Activated CD8-positive, alpha-beta memory T cell treated with anti-CD3 and anti-CD28 coated beads, Interleukin-2, amount 10 ng/mL, durations not matched to agents 7 days and 5 days (primary cell): Measurements from ENCODE around the gene FAAH2. TPM values are rescaled to one million over a fixed set of nuclear protein-coding genes. Genes with fewer than 3 reads are reported as not detected.
A peak's percentile ranks its signal among the peaks of the same experiment; 100 is the strongest.
"Not testable (repeated sequence)": the region's sequence is repeated elsewhere in the genome, so short reads cannot be mapped to it uniquely, and the experiment has no call there.

Experiments
- ATAC-seq: fragments of 150-1000 bp; cut with Tn5 transposase; one replicate; pipeline ENCODE4 v1.10.0; 2021; ENCODE audit warnings: moderate library complexity
- CTCF ChIA-PET: fragments of 350-600 bp; sonication (Branson Sonifier 250); formaldehyde crosslinking; loops from one replicate; lab custom pipeline; 2021; ENCODE audit warnings: antibody characterized with exemption; lab: Charles Lee
- DNase-seq: peaks from one replicate; pipeline ENCODE4 v3.0.0-alpha.2; 2020
- H3K27ac Mint-ChIP-seq: one replicate; pipeline ENCODE4 v1.8.0; 2021; ENCODE audit warnings: mild to moderate bottlenecking, mixed read lengths
- H3K27me3 Mint-ChIP-seq: one replicate; pipeline ENCODE4 v1.8.0; 2021; ENCODE audit warnings: mixed read lengths
- H3K36me3 Mint-ChIP-seq: one replicate; pipeline ENCODE4 v1.8.0; 2021; ENCODE audit warnings: mild to moderate bottlenecking, mixed read lengths
- H3K4me1 Mint-ChIP-seq: one replicate; pipeline ENCODE4 v1.8.0; 2021; ENCODE audit warnings: mixed read lengths
- H3K4me3 Mint-ChIP-seq: one replicate; pipeline ENCODE4 v1.8.0; 2021; ENCODE audit warnings: mild to moderate bottlenecking, moderate library complexity, mixed read lengths
- H3K9me3 Mint-ChIP-seq: one replicate; pipeline ENCODE4 v1.8.0; 2022; ENCODE audit warnings: low read depth, mixed read lengths
- total RNA-seq, 2 experiments: library from RNA; stranded (reverse); gene quantifications; one replicate each; pipeline ENCODE4 v1.2.3, GENCODE V29; 2021

The FAAH2 gene, protein sequence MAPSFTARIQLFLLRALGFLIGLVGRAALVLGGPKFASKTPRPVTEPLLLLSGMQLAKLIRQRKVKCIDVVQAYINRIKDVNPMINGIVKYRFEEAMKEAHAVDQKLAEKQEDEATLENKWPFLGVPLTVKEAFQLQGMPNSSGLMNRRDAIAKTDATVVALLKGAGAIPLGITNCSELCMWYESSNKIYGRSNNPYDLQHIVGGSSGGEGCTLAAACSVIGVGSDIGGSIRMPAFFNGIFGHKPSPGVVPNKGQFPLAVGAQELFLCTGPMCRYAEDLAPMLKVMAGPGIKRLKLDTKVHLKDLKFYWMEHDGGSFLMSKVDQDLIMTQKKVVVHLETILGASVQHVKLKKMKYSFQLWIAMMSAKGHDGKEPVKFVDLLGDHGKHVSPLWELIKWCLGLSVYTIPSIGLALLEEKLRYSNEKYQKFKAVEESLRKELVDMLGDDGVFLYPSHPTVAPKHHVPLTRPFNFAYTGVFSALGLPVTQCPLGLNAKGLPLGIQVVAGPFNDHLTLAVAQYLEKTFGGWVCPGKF
- 1 to 10 TPM; 1.1 to 2.2 TPM for total RNA-seq

- ATAC-seq = peak; percentile 85
Observed at GRCh38 chrX:57286507-57287251, at the start of gene FAAH2. Gene FAAH2 (plus strand): TSS chrX:57286706. CDS start chrX:57286826, 120 bp downstream.

DNA sequence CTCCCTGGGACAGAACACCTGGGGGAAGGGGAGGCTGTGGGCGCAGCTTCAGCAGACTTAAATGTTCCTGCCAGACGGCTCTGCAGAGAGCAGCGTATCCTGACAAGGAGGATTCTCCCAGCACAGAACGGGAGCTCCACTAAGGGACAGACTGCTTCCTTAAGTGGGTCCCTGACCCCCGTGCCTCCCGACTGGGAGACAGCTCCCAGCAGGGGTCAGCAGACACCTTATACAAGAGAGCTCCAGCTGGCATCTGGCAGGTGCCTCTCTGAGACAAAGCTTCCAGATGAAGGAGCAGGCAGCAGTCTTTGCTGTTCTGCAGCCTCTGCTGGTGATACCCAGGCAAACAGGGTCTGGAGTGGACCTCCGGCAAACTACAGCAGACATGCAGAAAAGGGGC lies 44.5 kb upstream of the FAAH2 start:
- H3K4me1 Mint-ChIP-seq = no peaks in the 10 kb centered on the region
- no peaks in the 10 kb centered on the region for H3K36me3 Mint-ChIP-seq
- CTCF ChIA-PET = no interaction called here
- DNase-seq = no peak
- H3K9me3 Mint-ChIP-seq = peaks cover 3% of the 10 kb centered on the region
- no peaks in the 10 kb centered on the region for H3K27me3 Mint-ChIP-seq
- no peak overlapping the region for H3K27ac Mint-ChIP-seq
- no peak overlapping the region for H3K4me3 Mint-ChIP-seq
- ATAC-seq = no peak

More at GRCh38 chrX:57286507-57287251, at the start of gene FAAH2:
- H3K27ac Mint-ChIP-seq = peak within 1 kb of the TSS; percentile 80
- no peaks in the 10 kb centered on the region for H3K9me3 Mint-ChIP-seq
- peaks cover 39% of the 10 kb centered on the region for H3K4me1 Mint-ChIP-seq
- peak within 1 kb of the TSS; percentile 74 for H3K4me3 Mint-ChIP-seq
- CTCF ChIA-PET = no interaction called here
- peak; percentile 60 for DNase-seq
- H3K36me3 Mint-ChIP-seq = no peaks in the 10 kb centered on the region
- H3K27me3 Mint-ChIP-seq = no peaks in the 10 kb centered on the region

- ATAC-seq = no peak
- H3K27ac Mint-ChIP-seq = no peak overlapping the region
- H3K4me3 Mint-ChIP-seq = no peak overlapping the region
- H3K9me3 Mint-ChIP-seq = peaks cover 2% of the 10 kb centered on the region
- DNase-seq = no peak
- CTCF ChIA-PET = no interaction called here
- no peaks in the 10 kb centered on the region for H3K4me1 Mint-ChIP-seq
- no peaks in the 10 kb centered on the region for H3K27me3 Mint-ChIP-seq
- H3K36me3 Mint-ChIP-seq = no peaks in the 10 kb centered on the region
Observed at GRCh38 chrX:57251965-57252364, 34.5 kb upstream of the FAAH2 start.

GRCh38 chrX:57265126-57265525 lies 21.4 kb upstream of the FAAH2 start:
- no peaks in the 10 kb centered on the region for H3K9me3 Mint-ChIP-seq
- H3K36me3 Mint-ChIP-seq = no peaks in the 10 kb centered on the region
- no peaks in the 10 kb centered on the region for H3K27me3 Mint-ChIP-seq
- no peaks in the 10 kb centered on the region for H3K4me1 Mint-ChIP-seq
- CTCF ChIA-PET = no interaction called here
- DNase-seq (no peak), ATAC-seq (no peak)
- H3K27ac Mint-ChIP-seq = no peak overlapping the region
- no peak overlapping the region for H3K4me3 Mint-ChIP-seq

- Mint-ChIP-seq H3K27ac (no peak overlapping the region), H3K9me3 (no peaks in the 10 kb centered on the region), H3K4me3 (no peak overlapping the region), H3K27me3 (no peaks in the 10 kb centered on the region), H3K36me3 (no peaks in the 10 kb centered on the region), H3K4me1 (no peaks in the 10 kb centered on the region)
- CTCF ChIA-PET = no interaction called here
- ATAC-seq (no peak), DNase-seq (no peak)
Observed at GRCh38 chrX:57266275-57266674, 20.2 kb upstream of the FAAH2 start.

- CTCF ChIA-PET = no interaction called here
- Mint-ChIP-seq H3K4me3 (no peak overlapping the region), H3K27ac (no peak overlapping the region), H3K4me1 (no peaks in the 10 kb centered on the region), H3K36me3 (no peaks in the 10 kb centered on the region), H3K27me3 (no peaks in the 10 kb centered on the region), H3K9me3 (no peaks in the 10 kb centered on the region)
- no peak for ATAC-seq
- no peak for DNase-seq
Observed at GRCh38 chrX:57266871-57267270, 19.6 kb upstream of the FAAH2 start.

GRCh38 chrX:57267308-57267707 lies 19.2 kb upstream of the FAAH2 start:
- Mint-ChIP-seq H3K36me3 (no peaks in the 10 kb centered on the region), H3K9me3 (no peaks in the 10 kb centered on the region), H3K4me3 (no peak overlapping the region), H3K27ac (no peak overlapping the region), H3K4me1 (no peaks in the 10 kb centered on the region), H3K27me3 (no peaks in the 10 kb centered on the region)
- CTCF ChIA-PET = no interaction called here
- no peak for ATAC-seq
- DNase-seq = no peak

DNA sequence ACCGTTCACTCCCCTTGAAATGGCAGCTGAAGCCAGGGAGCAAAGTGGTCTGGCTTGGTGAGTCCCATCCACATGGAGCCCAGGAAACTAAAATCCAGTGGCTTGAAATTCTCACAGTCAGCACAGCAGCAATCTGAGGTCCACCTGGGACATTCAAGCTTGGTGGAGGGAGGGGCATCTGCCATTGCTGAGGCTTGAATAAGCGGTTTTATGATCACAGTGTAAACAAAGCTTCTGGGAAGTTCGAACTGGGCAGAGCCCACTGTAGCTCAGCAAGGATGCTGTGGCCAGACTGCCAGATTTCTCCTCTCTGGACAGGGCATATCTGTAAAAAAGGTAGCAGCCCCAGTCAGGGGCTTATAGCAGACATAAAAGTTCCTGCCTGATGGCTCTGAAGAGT lies 15.5 kb upstream of the FAAH2 start:
- CTCF ChIA-PET = no interaction called here
- Mint-ChIP-seq H3K4me3 (no peak overlapping the region), H3K27ac (no peak overlapping the region), H3K4me1 (no peaks in the 10 kb centered on the region), H3K27me3 (peaks cover 2% of the 10 kb centered on the region), H3K9me3 (no peaks in the 10 kb centered on the region), H3K36me3 (no peaks in the 10 kb centered on the region)
- DNase-seq (no peak), ATAC-seq (no peak)

DNA sequence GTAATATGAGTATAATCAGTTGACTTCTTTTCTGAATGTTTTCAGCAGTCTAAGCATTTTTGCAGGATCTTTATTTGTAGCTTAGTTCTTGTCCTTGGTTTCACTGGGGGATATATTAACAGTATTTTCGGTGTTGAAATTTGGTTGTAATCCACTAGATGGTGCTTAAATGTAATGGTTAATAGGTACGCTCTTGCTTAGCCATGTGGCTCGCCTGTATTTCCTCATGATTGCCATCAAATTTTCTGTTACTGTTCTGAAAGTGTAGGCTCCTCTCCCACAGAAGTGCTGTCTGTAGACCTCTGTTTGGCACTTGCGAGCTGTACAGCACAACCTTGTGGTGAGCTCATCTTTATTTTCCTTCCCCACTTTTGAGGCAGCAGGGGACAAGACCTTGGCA lies 3.9 kb upstream of the FAAH2 start:
- H3K27me3 Mint-ChIP-seq = no peaks in the 10 kb centered on the region
- DNase-seq = no peak
- H3K4me3 Mint-ChIP-seq = no peak overlapping the region
- CTCF ChIA-PET = no interaction called here
- H3K9me3 Mint-ChIP-seq = no peaks in the 10 kb centered on the region
- no peaks in the 10 kb centered on the region for H3K36me3 Mint-ChIP-seq
- H3K4me1 Mint-ChIP-seq = peaks cover 28% of the 10 kb centered on the region
- peak overlapping the region; percentile 31 for H3K27ac Mint-ChIP-seq
- peak; percentile 29 for ATAC-seq

- ATAC-seq = no peak
- Mint-ChIP-seq H3K4me3 (no peak overlapping the region), H3K9me3 (no peaks in the 10 kb centered on the region), H3K27ac (no peak overlapping the region), H3K36me3 (no peaks in the 10 kb centered on the region), H3K4me1 (peaks cover 37% of the 10 kb centered on the region), H3K27me3 (no peaks in the 10 kb centered on the region)
- DNase-seq = no peak
- CTCF ChIA-PET = no interaction called here
Observed at GRCh38 chrX:57285001-57285400, 1.5 kb upstream of the FAAH2 start.

- H3K4me1 Mint-ChIP-seq = peaks cover 30% of the 10 kb centered on the region
- H3K36me3 Mint-ChIP-seq = peaks cover 4% of the 10 kb centered on the region
- H3K27me3 Mint-ChIP-seq = no peaks in the 10 kb centered on the region
- no peak overlapping the region for H3K4me3 Mint-ChIP-seq
- DNase-seq = no peak
- H3K9me3 Mint-ChIP-seq = no peaks in the 10 kb centered on the region
- CTCF ChIA-PET = no interaction called here
- no peak for ATAC-seq
- no peak overlapping the region for H3K27ac Mint-ChIP-seq
Observed at GRCh38 chrX:57289089-57289488, 2.6 kb downstream of the FAAH2 start.

- Mint-ChIP-seq H3K9me3 (no peaks in the 10 kb centered on the region), H3K27me3 (no peaks in the 10 kb centered on the region), H3K27ac (no peak overlapping the region), H3K36me3 (peaks cover 16% of the 10 kb centered on the region), H3K4me1 (peaks cover 14% of the 10 kb centered on the region), H3K4me3 (no peak overlapping the region)
- DNase-seq (no peak), ATAC-seq (no peak)
- CTCF ChIA-PET = no interaction called here
Observed at GRCh38 chrX:57294961-57295360, 8.5 kb downstream of the FAAH2 start.

DNA sequence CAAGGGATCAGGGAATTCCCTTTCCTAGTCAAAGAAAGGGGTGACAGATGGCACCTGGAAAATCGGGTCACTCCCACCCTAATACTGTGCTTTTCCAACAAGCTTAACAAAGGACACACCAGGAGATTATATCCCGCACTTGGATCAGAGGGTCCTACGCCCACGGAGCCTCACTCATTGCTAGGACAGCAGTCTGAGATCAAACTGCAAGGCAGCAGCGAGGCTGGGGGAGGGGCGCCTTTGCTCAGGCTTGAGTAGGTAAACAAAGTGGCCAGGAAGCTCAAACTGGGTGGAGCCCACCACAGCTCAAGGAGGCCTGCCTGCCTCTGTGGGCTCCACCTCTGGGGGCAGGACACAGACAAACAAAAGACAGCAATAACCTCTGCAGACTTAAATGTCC lies 9.2 kb downstream of the FAAH2 start:
- Mint-ChIP-seq H3K36me3 (peaks cover 16% of the 10 kb centered on the region), H3K4me1 (peaks cover 14% of the 10 kb centered on the region)
- CTCF ChIA-PET, H3K27me3 Mint-ChIP-seq, ATAC-seq, DNase-seq, H3K4me3 Mint-ChIP-seq, H3K27ac Mint-ChIP-seq, H3K9me3 Mint-ChIP-seq: not testable (repeated sequence)
